SK-N-SH treated with all-trans-retinoic acid at 6 μM for 48 hours (cell line): ENCODE results near the gene UBA3.

ENCODE experiments used
- ATAC-seq: fragments of 200-7000 bp; cut with Tn5 transposase; 3 replicates; pipeline ENCODE4 v1.9.1; 2020; ENCODE audit warnings: mild to moderate bottlenecking, moderate library complexity
- ARNTL ChIP-seq: fragments of 450-650 bp; formaldehyde crosslinking; IDR thresholded peaks from 2 replicates; pipeline ENCODE4 v1.5.0; 2020; ENCODE audit warnings: low read depth, mild to moderate bottlenecking, moderate library complexity, borderline replicate concordance
- BACH2 ChIP-seq: fragments of 250-450 bp; sonication (Bioruptor Pico); IDR thresholded peaks from 2 replicates; pipeline ENCODE4 v1.9.0; 2021; ENCODE audit warnings: mild to moderate bottlenecking, borderline replicate concordance
- CREB5 ChIP-seq: fragments of 250-450 bp; sonication (Bioruptor Pico); IDR thresholded peaks from 2 replicates; pipeline ENCODE4 v1.5.1; 2020; ENCODE audit warnings: low read depth, mild to moderate bottlenecking, moderate library complexity
- CSDC2 ChIP-seq: fragments of 250-450 bp; sonication (Bioruptor Pico); IDR thresholded peaks from 2 replicates; pipeline ENCODE4 v1.5.0; 2020; ENCODE audit warnings: mild to moderate bottlenecking, moderate library complexity
- CSRNP3 ChIP-seq: fragments of 250-450 bp; sonication (Bioruptor Pico); IDR thresholded peaks from 2 replicates; pipeline ENCODE4 v1.5.1; 2021; ENCODE audit warnings: mild to moderate bottlenecking, moderate library complexity
- ESRRG ChIP-seq: fragments of 250-450 bp; sonication (Bioruptor Pico); IDR thresholded peaks from 2 replicates; pipeline ENCODE4 v1.6.1; 2021; ENCODE audit warnings: mild to moderate bottlenecking
- GLIS3 ChIP-seq: fragments of 250-450 bp; sonication (Bioruptor Pico); IDR thresholded peaks from 2 replicates; pipeline ENCODE4 v1.5.0; 2020; ENCODE audit warnings: mild to moderate bottlenecking, moderate library complexity
- ISL1 ChIP-seq: fragments of 250-450 bp; sonication (Bioruptor Pico); IDR thresholded peaks from 2 replicates; pipeline ENCODE4 v2.1.2; 2022; ENCODE audit warnings: mild to moderate bottlenecking, moderate library complexity
- OSR1 ChIP-seq: fragments of 250-450 bp; sonication (Bioruptor Pico); IDR thresholded peaks from 2 replicates; pipeline ENCODE4 v1.8.0; 2022; ENCODE audit warnings: moderate library complexity, mild to moderate bottlenecking, inconsistent platforms
- PATZ1 ChIP-seq: fragments of 250-450 bp; sonication (Bioruptor Pico); IDR thresholded peaks from 2 replicates; pipeline ENCODE4 v1.8.0; 2020; ENCODE audit warnings: mild to moderate bottlenecking, moderate library complexity, borderline replicate concordance
- POU6F1 ChIP-seq: fragments of 250-450 bp; sonication (Bioruptor Pico); IDR thresholded peaks from 2 replicates; pipeline ENCODE4 v1.8.0; 2021; ENCODE audit warnings: low read depth, mild to moderate bottlenecking, moderate library complexity, borderline replicate concordance
- RARB ChIP-seq: fragments of 250-450 bp; sonication (Bioruptor Pico); IDR thresholded peaks from 2 replicates; pipeline ENCODE4 v1.8.0; 2021; ENCODE audit warnings: mild to moderate bottlenecking, moderate library complexity
- SNAI2 ChIP-seq: fragments of 250-450 bp; sonication (Bioruptor Pico); IDR thresholded peaks from 2 replicates; pipeline ENCODE4 v1.5.0; 2020; ENCODE audit warnings: mild to moderate bottlenecking, moderate library complexity
- TCF4 ChIP-seq: fragments of 250-450 bp; sonication (Bioruptor Pico); IDR thresholded peaks from 2 replicates; pipeline ENCODE4 v1.8.0; 2021; ENCODE audit warnings: mild to moderate bottlenecking, moderate library complexity, borderline replicate concordance
- TOX ChIP-seq: fragments of 250-450 bp; sonication (Bioruptor Pico); IDR thresholded peaks from 2 replicates; pipeline ENCODE4 v1.8.0; 2021; ENCODE audit warnings: mild to moderate bottlenecking, moderate library complexity, borderline replicate concordance
- TSHZ2 ChIP-seq: fragments of 250-450 bp; sonication (Bioruptor Pico); IDR thresholded peaks from 2 replicates; pipeline ENCODE4 v1.5.0; 2020; ENCODE audit warnings: mild to moderate bottlenecking, moderate library complexity
- ZC3H10 ChIP-seq: fragments of 250-450 bp; sonication (Bioruptor Pico); IDR thresholded peaks from 2 replicates; pipeline ENCODE4 v1.5.1; 2021; ENCODE audit warnings: mild to moderate bottlenecking, moderate library complexity
- ZFP30 ChIP-seq: fragments of 450-650 bp; formaldehyde crosslinking; IDR thresholded peaks from 2 replicates; pipeline ENCODE4 v1.5.0; 2022; ENCODE audit warnings: mild to moderate bottlenecking, moderate library complexity
- ZNF565 ChIP-seq: fragments of 450-650 bp; formaldehyde crosslinking; conservative IDR thresholded peaks from 2 replicates; pipeline ENCODE4 v1.5.0; 2020; ENCODE audit warnings: low read depth, mild to moderate bottlenecking, moderate library complexity
- ZNF8 ChIP-seq: fragments of 450-650 bp; formaldehyde crosslinking; IDR thresholded peaks from 2 replicates; pipeline ENCODE4 v1.5.0; 2020; ENCODE audit warnings: mild to moderate bottlenecking, moderate library complexity

UBA3 gene

GRCh38 chr3:69080233-69080920 lies at the start of gene UBA3:
TSS of gene UBA3 (minus strand) at chr3:69080365. CDS start at chr3:69080353, 12 bp downstream.
- no peak for TF ChIP-seq ESRRG (CRISPR knock-in tag)
- TF ChIP-seq RARB: no peak
- no peak for TF ChIP-seq POU6F1 (CRISPR knock-in tag)
- no peak for TF ChIP-seq CREB5 (CRISPR knock-in tag)
- TF ChIP-seq ZC3H10 (CRISPR knock-in tag): no peak
- TF ChIP-seq TOX: no peak
- TF ChIP-seq ISL1 (CRISPR knock-in tag): no peak
- no peak for TF ChIP-seq GLIS3 (CRISPR knock-in tag)
- no peak for TF ChIP-seq SNAI2 (CRISPR knock-in tag)
- TF ChIP-seq TCF4 (CRISPR knock-in tag): no peak
- TF ChIP-seq PATZ1 (CRISPR knock-in tag): no peak
- no peak for TF ChIP-seq ARNTL (CRISPR knock-in tag)
- no peak for TF ChIP-seq ZNF565 (CRISPR knock-in tag)
- no peak for TF ChIP-seq OSR1 (CRISPR knock-in tag)
- no peak for TF ChIP-seq ZNF8 (CRISPR knock-in tag)
- no peak for TF ChIP-seq CSRNP3 (CRISPR knock-in tag)
- no peak for TF ChIP-seq ZFP30
- no peak for TF ChIP-seq BACH2 (CRISPR knock-in tag)
- peak; percentile 79 for ATAC-seq

GRCh38 chr3:69129531-69129930 lies 49.4 kb upstream of the UBA3 start:
- no peak for ATAC-seq
- no peak for TF ChIP-seq RARB
- TF ChIP-seq TOX: no peak
- no peak for TF ChIP-seq TSHZ2
- no peak for TF ChIP-seq BACH2 (CRISPR knock-in tag)
- no peak for TF ChIP-seq ZFP30
- no peak for TF ChIP-seq ZNF8 (CRISPR knock-in tag)
- TF ChIP-seq GLIS3 (CRISPR knock-in tag): no peak
- no peak for TF ChIP-seq ESRRG (CRISPR knock-in tag)
- no peak for TF ChIP-seq CSDC2 (CRISPR knock-in tag)
- no peak for TF ChIP-seq OSR1 (CRISPR knock-in tag)
- TF ChIP-seq CREB5 (CRISPR knock-in tag): no peak
- TF ChIP-seq CSRNP3 (CRISPR knock-in tag): no peak
- no peak for TF ChIP-seq ZC3H10 (CRISPR knock-in tag)
